ENCODE data around the gene MYCBP2. TPM values are rescaled to one million over a fixed set of nuclear protein-coding genes. Genes with fewer than 3 reads are reported as not detected.

Gene MYCBP2
- polyA plus RNA-seq, 2 of the 4 experiments (the other 2 are of a cell fraction), result 15.8 to 37.8 TPM

DNA sequence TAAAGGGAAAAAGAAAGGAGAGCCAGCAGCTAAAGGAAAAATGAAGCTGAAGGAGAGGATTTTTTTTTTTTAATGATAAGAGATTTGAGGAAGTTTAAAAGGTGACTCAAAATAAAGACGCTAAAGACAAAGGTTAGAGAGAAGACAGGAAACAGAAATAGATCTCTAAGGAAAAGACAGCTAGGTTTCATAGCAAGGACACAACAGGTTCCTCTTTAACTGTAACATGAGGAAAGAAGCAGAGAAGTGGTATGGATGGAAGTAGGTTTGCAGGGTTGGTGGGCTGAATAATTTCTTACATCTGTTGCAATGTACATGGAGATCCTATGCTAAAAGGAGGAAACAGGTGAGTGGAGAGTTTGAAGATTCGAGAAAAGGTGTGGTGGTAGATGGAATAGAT is 107.5 kb downstream of the MYCBP2 start:
- Histone ChIP-seq H3K9me3 (no peaks in the 10 kb centered on the region), H3K4me3 (no peak overlapping the region), H3K4me2 (no peak overlapping the region), H3K4me1 (no peaks in the 10 kb centered on the region), H3K27ac (no peak overlapping the region)
- ChIA-PET POLR2A (no interaction called here), CTCF (no interaction called here)
- DNase-seq (ENCODE audit: low read depth in 1 of 2, low spot score in 1 of 2) (no peak), FAIRE-seq (no peak), ATAC-seq (no peak)
- TF ChIP-seq RAD21 (conservative IDR thresholded peaks at IDR 0.05 in 1 of 2, IDR thresholded peaks at IDR 0.05 in 1 of 2), result no peak
- TF ChIP-seq MAX (IDR thresholded peaks at IDR 0.05), result no peak
- no peak for TF ChIP-seq HES2 (IDR thresholded peaks at IDR 0.05)
- TF ChIP-seq EP300 (IDR thresholded peaks at IDR 0.05), result no peak
- TF ChIP-seq ZC3H11A (IDR thresholded peaks at IDR 0.05), result no peak
- no peak for TF ChIP-seq FOXS1 (CRISPR knock-in tag; IDR thresholded peaks at IDR 0.05)
- TF ChIP-seq ZNF302 (CRISPR knock-in tag; IDR thresholded peaks at IDR 0.05), result no peak
- TF ChIP-seq, protein P1, sequence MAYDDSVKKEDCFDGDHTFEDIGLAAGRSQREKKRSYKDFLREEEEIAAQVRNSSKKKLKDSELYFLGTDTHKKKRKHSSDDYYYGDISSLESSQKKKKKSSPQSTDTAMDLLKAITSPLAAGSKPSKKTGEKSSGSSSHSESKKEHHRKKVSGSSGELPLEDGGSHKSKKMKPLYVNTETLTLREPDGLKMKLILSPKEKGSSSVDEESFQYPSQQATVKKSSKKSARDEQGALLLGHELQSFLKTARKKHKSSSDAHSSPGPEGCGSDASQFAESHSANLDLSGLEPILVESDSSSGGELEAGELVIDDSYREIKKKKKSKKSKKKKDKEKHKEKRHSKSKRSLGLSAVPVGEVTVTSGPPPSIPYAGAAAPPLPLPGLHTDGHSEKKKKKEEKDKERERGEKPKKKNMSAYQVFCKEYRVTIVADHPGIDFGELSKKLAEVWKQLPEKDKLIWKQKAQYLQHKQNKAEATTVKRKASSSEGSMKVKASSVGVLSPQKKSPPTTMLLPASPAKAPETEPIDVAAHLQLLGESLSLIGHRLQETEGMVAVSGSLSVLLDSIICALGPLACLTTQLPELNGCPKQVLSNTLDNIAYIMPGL (CRISPR knock-in tag; IDR thresholded peaks at IDR 0.05; ENCODE audit: borderline replicate concordance), result no peak
- TF ChIP-seq NFE2L2 (conservative IDR thresholded peaks at IDR 0.05; ENCODE audit: low read length), result no peak
- no peak for TF ChIP-seq RFX5 (IDR thresholded peaks at IDR 0.05)
- no peak for TF ChIP-seq CHD2 (IDR thresholded peaks at IDR 0.05; ENCODE audit: low read length, partially characterized antibody)
- TF ChIP-seq HOXB5 (CRISPR knock-in tag; IDR thresholded peaks at IDR 0.05), result no peak
- TF ChIP-seq, protein P2, sequence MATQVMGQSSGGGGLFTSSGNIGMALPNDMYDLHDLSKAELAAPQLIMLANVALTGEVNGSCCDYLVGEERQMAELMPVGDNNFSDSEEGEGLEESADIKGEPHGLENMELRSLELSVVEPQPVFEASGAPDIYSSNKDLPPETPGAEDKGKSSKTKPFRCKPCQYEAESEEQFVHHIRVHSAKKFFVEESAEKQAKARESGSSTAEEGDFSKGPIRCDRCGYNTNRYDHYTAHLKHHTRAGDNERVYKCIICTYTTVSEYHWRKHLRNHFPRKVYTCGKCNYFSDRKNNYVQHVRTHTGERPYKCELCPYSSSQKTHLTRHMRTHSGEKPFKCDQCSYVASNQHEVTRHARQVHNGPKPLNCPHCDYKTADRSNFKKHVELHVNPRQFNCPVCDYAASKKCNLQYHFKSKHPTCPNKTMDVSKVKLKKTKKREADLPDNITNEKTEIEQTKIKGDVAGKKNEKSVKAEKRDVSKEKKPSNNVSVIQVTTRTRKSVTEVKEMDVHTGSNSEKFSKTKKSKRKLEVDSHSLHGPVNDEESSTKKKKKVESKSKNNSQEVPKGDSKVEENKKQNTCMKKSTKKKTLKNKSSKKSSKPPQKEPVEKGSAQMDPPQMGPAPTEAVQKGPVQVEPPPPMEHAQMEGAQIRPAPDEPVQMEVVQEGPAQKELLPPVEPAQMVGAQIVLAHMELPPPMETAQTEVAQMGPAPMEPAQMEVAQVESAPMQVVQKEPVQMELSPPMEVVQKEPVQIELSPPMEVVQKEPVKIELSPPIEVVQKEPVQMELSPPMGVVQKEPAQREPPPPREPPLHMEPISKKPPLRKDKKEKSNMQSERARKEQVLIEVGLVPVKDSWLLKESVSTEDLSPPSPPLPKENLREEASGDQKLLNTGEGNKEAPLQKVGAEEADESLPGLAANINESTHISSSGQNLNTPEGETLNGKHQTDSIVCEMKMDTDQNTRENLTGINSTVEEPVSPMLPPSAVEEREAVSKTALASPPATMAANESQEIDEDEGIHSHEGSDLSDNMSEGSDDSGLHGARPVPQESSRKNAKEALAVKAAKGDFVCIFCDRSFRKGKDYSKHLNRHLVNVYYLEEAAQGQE (IDR thresholded peaks at IDR 0.05), result no peak
- TF ChIP-seq JUN (IDR thresholded peaks at IDR 0.05), result no peak
- no peak for TF ChIP-seq SMC3 (IDR thresholded peaks at IDR 0.05)
- no peak for TF ChIP-seq CEBPB (IDR thresholded peaks at IDR 0.05)
- no peak for TF ChIP-seq RNF2 (IDR thresholded peaks at IDR 0.05; ENCODE audit: borderline replicate concordance, low read depth)
- no peak for TF ChIP-seq HEYL (CRISPR knock-in tag; IDR thresholded peaks at IDR 0.05)
- TF ChIP-seq NR3C1 (IDR thresholded peaks at IDR 0.05), result no peak
- 75% methylated on average over 2 of the region's 2 CpGs for WGBS (ENCODE audit: missing lambda C conversion rate)

- H3K4me3 ChIP-seq, result no peak overlapping the region
- H3K4me2 ChIP-seq, result no peak overlapping the region
- no peaks in the 10 kb centered on the region for H3K9me3 ChIP-seq
- CTCF ChIA-PET, result no interaction called here
- ATAC-seq (no peak), DNase-seq (ENCODE audit: low read depth in 1 of 2, low spot score in 1 of 2) (no peak), FAIRE-seq (no peak)
- WGBS (ENCODE audit: missing lambda C conversion rate), result 90% methylated on average over 4 of the region's 4 CpGs
- H3K27ac ChIP-seq, result no peak overlapping the region
- TF ChIP-seq HOXA7 (CRISPR knock-in tag; IDR thresholded peaks at IDR 0.05) (no peak), EHF (CRISPR knock-in tag; IDR thresholded peaks at IDR 0.05) (no peak), HOXB5 (CRISPR knock-in tag; IDR thresholded peaks at IDR 0.05) (no peak), BHLHE40 (IDR thresholded peaks at IDR 0.05; ENCODE audit: low read depth, low read length) (no peak), POLR2A (IDR thresholded peaks at IDR 0.05; ENCODE audit: low read length) (no peak), MAFK (IDR thresholded peaks at IDR 0.05; ENCODE audit: partially characterized antibody) (no peak), NPAS2 (CRISPR knock-in tag; IDR thresholded peaks at IDR 0.05; ENCODE audit: borderline replicate concordance) (no peak), ZC3H11A (IDR thresholded peaks at IDR 0.05) (no peak), PHF8 (IDR thresholded peaks at IDR 0.05; ENCODE audit: borderline replicate concordance, low read depth) (no peak)
- TF ChIP-seq, protein P3, sequence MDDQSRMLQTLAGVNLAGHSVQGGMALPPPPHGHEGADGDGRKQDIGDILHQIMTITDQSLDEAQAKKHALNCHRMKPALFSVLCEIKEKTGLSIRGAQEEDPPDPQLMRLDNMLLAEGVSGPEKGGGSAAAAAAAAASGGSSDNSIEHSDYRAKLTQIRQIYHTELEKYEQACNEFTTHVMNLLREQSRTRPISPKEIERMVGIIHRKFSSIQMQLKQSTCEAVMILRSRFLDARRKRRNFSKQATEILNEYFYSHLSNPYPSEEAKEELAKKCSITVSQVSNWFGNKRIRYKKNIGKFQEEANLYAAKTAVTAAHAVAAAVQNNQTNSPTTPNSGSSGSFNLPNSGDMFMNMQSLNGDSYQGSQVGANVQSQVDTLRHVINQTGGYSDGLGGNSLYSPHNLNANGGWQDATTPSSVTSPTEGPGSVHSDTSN (IDR thresholded peaks at IDR 0.05), result no peak
- TF ChIP-seq, protein P4, sequence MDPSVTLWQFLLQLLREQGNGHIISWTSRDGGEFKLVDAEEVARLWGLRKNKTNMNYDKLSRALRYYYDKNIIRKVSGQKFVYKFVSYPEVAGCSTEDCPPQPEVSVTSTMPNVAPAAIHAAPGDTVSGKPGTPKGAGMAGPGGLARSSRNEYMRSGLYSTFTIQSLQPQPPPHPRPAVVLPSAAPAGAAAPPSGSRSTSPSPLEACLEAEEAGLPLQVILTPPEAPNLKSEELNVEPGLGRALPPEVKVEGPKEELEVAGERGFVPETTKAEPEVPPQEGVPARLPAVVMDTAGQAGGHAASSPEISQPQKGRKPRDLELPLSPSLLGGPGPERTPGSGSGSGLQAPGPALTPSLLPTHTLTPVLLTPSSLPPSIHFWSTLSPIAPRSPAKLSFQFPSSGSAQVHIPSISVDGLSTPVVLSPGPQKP (IDR thresholded peaks at IDR 0.05; ENCODE audit: low read depth, low read length), result no peak
- TF ChIP-seq, protein P1 (CRISPR knock-in tag; IDR thresholded peaks at IDR 0.05; ENCODE audit: borderline replicate concordance), result no peak
- POLR2A ChIA-PET, result no interaction called here
- H3K4me1 ChIP-seq, result 0 out of 3 replicates have a peak, but pooled peaks cover 6% of the 10 kb centered on the region
Observed at GRCh38 chr13:77218274-77218673, 108.6 kb downstream of the MYCBP2 start.
